ENCODE measurements around the gene DYNC1LI2. TPM values are rescaled to one million over a fixed set of nuclear protein-coding genes. Genes with fewer than 3 reads are reported as not detected.
"Not testable (repeated sequence)": the region's sequence is repeated elsewhere in the genome, so short reads cannot be mapped to it uniquely, and the experiment has no call there.

DYNC1LI2 gene
- 91.9 TPM for total RNA-seq
- polyA plus RNA-seq, result 10 to 100 TPM; 22.4 to 30.6 (median 24.4) TPM

DNA sequence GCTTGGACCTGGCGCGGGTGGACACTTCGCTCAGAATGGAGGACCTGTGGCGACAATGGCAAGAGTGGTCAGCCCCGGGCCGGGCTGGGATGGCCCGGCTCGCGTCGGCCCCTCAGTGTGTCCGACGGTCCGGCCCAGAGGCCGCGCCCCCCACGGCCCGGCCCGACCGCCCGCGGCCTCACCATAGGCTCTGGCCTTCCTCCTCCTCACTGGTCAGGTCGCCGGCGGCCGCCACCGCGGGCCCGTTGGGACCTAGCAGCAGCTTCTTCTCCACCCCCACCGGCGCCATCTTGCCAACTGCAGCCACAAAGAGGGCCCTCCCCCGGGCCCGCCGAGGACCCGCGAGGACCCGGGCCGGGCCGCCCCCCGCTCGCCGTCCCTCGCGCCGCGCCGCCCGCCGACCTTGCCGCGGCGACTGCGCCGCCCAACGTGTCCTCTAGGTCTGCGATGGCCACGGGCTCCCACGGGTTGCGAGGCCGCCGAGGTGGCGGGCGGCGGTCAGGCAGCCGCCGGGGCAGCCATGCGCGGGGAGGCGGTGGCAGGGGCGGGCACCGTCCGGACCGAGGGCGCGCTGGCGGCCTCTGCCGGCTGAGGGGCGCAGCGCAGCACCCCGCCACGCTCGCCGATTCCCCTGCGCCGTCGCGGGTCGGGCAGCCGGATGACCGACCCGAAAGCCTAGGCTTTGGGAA is at the start of gene DYNC1LI2:
TSS of gene DYNC1LI2 (minus strand) at position 307 of the 689 bp plus-strand sequence. CDS start at position 289, 18 bp downstream.
- Histone ChIP-seq H3K36me3 (ENCODE audit: control insufficient read depth, insufficient read depth, low read length) (peaks cover 25% of the 10 kb centered on the region), H3K4me3 (ENCODE audit: low read depth, low read length) (peak within 1 kb of the TSS; percentile 93), H3K9me3 (ENCODE audit: control insufficient read depth in 2 of 2, low read length in 2 of 2) (no peaks in the 10 kb centered on the region), H3K27ac (ENCODE audit: insufficient read depth, low read length, poor library complexity, severe bottlenecking) (peak within 1 kb of the TSS; percentile 66), H3K4me1 (ENCODE audit: control insufficient read depth, insufficient read depth, low read length, poor library complexity, severe bottlenecking) (peaks cover 28% of the 10 kb centered on the region), H3K27me3 (ENCODE audit: control insufficient read depth, insufficient read depth, low read length) (peaks cover 20% of the 10 kb centered on the region)
- DNase-seq (peak; percentile 73 to 86 (median 83)), ATAC-seq (ENCODE audit: low read depth in 2 of 2) (peak; percentile 94 to 95)
- peaks cover 27% of the 10 kb centered on the region for H3K27me3 Mint-ChIP-seq
- H3K36me3 Mint-ChIP-seq, result peaks cover 12% of the 10 kb centered on the region
- no peaks in the 10 kb centered on the region for H3K9me3 Mint-ChIP-seq
- H3K4me1 Mint-ChIP-seq, result peaks cover 9 to 47% (median 31%) of the 10 kb centered on the region in 4 donors
- H3K4me3 Mint-ChIP-seq, result peak within 1 kb of the TSS; percentile 77 to 97 (median 92)
- H3K27ac Mint-ChIP-seq, result peak within 1 kb of the TSS; percentile 90 to 96 (median 93)

DNA sequence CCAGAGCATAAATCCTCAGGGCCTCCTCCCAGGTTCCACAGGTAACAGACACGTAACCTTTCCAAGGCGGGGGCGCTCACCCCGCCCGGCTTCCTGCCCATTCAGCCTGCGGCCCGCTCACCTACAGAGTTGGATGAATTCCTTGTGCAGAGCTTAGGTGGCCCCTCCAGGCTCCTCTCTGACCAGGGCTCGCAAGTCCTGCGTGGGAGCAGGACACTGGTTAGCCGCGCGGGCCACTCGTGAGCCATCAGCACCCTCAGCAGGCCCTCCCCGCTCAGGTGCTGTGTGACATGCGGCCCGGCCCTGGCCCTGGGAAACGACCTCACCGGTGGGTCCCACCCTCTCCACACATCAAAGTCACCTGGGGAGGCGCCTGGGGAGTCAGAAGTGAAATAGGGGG is 49.4 kb upstream of the DYNC1LI2 start:
- H3K27ac ChIP-seq (ENCODE audit: insufficient read depth, low read length, poor library complexity, severe bottlenecking), result no peak overlapping the region
- DNase-seq (no peak), ATAC-seq (ENCODE audit: low read depth in 2 of 2) (no peak)
- Mint-ChIP-seq H3K4me3 (no peak overlapping the region), H3K36me3 (peaks cover 24% of the 10 kb centered on the region), H3K4me1 (peaks cover 0 to 5% (median 0%) of the 10 kb centered on the region in 4 donors), H3K27ac (no peak overlapping the region), H3K27me3 (no peaks in the 10 kb centered on the region), H3K9me3 (no peaks in the 10 kb centered on the region)
- peaks cover 43% of the 10 kb centered on the region for H3K36me3 ChIP-seq (ENCODE audit: control insufficient read depth, insufficient read depth, low read length)
- H3K27me3 ChIP-seq (ENCODE audit: control insufficient read depth, insufficient read depth, low read length), result no peaks in the 10 kb centered on the region
- no peaks in the 10 kb centered on the region for H3K4me1 ChIP-seq (ENCODE audit: control insufficient read depth, insufficient read depth, low read length, poor library complexity, severe bottlenecking)
- no peaks in the 10 kb centered on the region for H3K9me3 ChIP-seq (ENCODE audit: control insufficient read depth in 2 of 2, low read length in 2 of 2)
- H3K4me3 ChIP-seq (ENCODE audit: low read depth, low read length), result no peak overlapping the region

DNA sequence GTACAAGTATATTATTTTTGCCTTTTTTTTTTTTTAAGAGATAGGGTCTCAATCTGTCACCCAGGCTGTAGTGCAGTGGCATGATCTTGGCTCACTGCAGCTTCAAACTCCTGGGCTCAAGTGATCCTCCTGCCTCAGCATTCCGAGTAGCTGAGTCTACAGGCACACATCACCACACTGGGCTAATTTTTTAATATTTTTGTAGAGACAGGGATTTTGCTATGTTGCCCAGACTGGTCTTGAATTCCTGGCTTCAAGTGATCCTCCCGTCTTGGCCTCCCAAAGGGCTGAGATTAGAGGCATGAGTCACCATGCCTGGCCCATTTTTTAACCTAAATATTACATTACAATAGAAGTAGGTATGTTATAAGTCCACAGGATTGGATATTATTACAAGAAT is 46.8 kb upstream of the DYNC1LI2 start:
- no peak overlapping the region for H3K4me3 Mint-ChIP-seq
- Histone ChIP-seq H3K9me3 (ENCODE audit: control insufficient read depth in 2 of 2, low read length in 2 of 2) (no peaks in the 10 kb centered on the region), H3K4me1 (ENCODE audit: control insufficient read depth, insufficient read depth, low read length, poor library complexity, severe bottlenecking) (no peaks in the 10 kb centered on the region), H3K4me3 (ENCODE audit: low read depth, low read length) (no peak overlapping the region), H3K36me3 (ENCODE audit: control insufficient read depth, insufficient read depth, low read length) (peaks cover 19% of the 10 kb centered on the region), H3K27me3 (ENCODE audit: control insufficient read depth, insufficient read depth, low read length) (no peaks in the 10 kb centered on the region), H3K27ac (ENCODE audit: insufficient read depth, low read length, poor library complexity, severe bottlenecking) (no peak overlapping the region)
- H3K9me3 Mint-ChIP-seq, result no peaks in the 10 kb centered on the region
- H3K27me3 Mint-ChIP-seq, result no peaks in the 10 kb centered on the region
- ATAC-seq (ENCODE audit: low read depth in 2 of 2) (no peak), DNase-seq (no peak)
- H3K4me1 Mint-ChIP-seq, result peaks cover 0 to 5% (median 0%) of the 10 kb centered on the region in 4 donors
- H3K27ac Mint-ChIP-seq, result peak overlapping the region in 1 of 3 donors; percentile 34
- H3K36me3 Mint-ChIP-seq, result peaks cover 4% of the 10 kb centered on the region

DNA sequence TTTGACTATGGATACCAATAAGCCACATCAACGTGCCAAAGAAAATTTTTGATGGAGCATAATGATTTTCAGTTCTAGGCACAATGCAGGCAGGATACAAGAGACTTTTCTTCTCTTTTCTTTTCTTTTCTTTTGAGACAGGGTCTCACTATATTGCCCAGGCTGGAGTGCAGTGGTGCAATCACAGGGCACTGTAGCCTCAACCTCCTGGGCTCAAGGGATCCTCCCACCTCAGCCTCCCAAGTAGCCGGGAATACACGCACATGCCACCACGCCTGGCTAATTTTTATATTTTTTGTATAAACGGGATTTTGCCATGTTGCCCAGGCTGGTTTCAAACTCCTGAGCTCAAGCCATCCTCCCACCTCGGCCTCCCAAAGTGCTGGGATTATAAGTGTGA is 42.6 kb upstream of the DYNC1LI2 start:
- not testable (repeated sequence) for H3K9me3 Mint-ChIP-seq; H3K4me1 ChIP-seq (ENCODE audit: control insufficient read depth, insufficient read depth, low read length, poor library complexity, severe bottlenecking); ATAC-seq (ENCODE audit: low read depth in 2 of 2); DNase-seq; H3K27ac Mint-ChIP-seq; H3K4me3 ChIP-seq (ENCODE audit: low read depth, low read length); H3K9me3 ChIP-seq (ENCODE audit: control insufficient read depth in 2 of 2, low read length in 2 of 2); H3K4me1 Mint-ChIP-seq; H3K4me3 Mint-ChIP-seq; H3K27me3 Mint-ChIP-seq; H3K27ac ChIP-seq (ENCODE audit: insufficient read depth, low read length, poor library complexity, severe bottlenecking); H3K36me3 Mint-ChIP-seq; H3K36me3 ChIP-seq (ENCODE audit: control insufficient read depth, insufficient read depth, low read length); H3K27me3 ChIP-seq (ENCODE audit: control insufficient read depth, insufficient read depth, low read length)

DNA sequence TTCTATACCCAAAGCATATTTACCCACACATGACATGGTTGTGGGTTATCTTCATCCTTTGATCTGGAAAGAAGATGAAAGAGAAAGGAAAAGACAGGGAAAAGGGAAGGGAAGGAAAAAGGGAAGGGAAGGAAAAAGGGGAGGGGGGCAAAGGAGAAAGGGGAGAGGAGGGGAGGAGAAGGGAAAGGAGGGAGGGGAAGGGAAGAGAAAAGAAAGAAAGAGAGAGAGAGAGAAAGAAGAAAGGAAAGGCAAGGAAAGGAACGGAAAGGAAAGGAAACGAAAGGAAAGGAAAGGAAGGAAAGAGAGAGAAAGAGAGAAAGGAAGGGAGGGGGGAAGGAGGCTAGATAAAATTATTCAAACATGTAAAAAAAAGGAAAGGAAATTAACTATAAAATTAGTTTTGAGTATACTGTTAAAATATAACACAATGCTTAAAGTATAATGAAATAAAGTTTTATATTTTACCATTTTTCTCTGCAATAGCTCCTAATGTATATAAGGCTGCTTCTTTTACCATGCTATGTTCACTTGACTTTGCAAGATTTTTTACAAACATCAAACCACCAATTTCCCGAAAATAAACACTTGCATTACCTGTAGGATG is 38.8 kb upstream of the DYNC1LI2 start:
- DNase-seq (no peak), ATAC-seq (ENCODE audit: low read depth in 2 of 2) (no peak)
- Histone ChIP-seq H3K4me3 (ENCODE audit: low read depth, low read length) (no peak overlapping the region), H3K9me3 (ENCODE audit: control insufficient read depth in 2 of 2, low read length in 2 of 2) (no peaks in the 10 kb centered on the region), H3K36me3 (ENCODE audit: control insufficient read depth, insufficient read depth, low read length) (no peaks in the 10 kb centered on the region), H3K27ac (ENCODE audit: insufficient read depth, low read length, poor library complexity, severe bottlenecking) (no peak overlapping the region), H3K27me3 (ENCODE audit: control insufficient read depth, insufficient read depth, low read length) (peaks cover 6% of the 10 kb centered on the region), H3K4me1 (ENCODE audit: control insufficient read depth, insufficient read depth, low read length, poor library complexity, severe bottlenecking) (no peaks in the 10 kb centered on the region)
- Mint-ChIP-seq H3K4me3 (no peak overlapping the region), H3K4me1 (no peaks in the 10 kb centered on the region), H3K27me3 (no peaks in the 10 kb centered on the region), H3K27ac (no peak overlapping the region), H3K9me3 (no peaks in the 10 kb centered on the region), H3K36me3 (no peaks in the 10 kb centered on the region)

DNA sequence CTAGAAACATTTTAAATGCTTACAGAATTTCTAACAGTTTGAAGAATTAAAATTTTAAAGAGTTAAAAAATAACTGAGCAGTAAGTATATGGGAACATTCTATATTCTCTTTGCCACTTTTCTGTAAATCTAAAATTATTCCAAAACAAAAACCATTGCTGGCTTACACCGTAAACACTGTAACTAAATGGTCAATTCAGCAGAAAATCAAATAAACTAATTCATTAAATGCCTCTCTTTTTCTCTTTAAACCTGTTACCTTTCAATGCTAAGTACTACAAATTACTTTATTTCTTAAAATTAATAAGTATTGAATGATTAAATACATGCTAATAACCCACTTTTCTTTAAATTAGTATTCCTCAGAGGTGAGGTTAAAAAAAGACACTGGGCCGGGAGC is 36.0 kb upstream of the DYNC1LI2 start:
- ATAC-seq (ENCODE audit: low read depth in 2 of 2), result no peak
- peaks cover 6% of the 10 kb centered on the region for H3K27me3 ChIP-seq (ENCODE audit: control insufficient read depth, insufficient read depth, low read length)
- no peaks in the 10 kb centered on the region for H3K27me3 Mint-ChIP-seq

DNA sequence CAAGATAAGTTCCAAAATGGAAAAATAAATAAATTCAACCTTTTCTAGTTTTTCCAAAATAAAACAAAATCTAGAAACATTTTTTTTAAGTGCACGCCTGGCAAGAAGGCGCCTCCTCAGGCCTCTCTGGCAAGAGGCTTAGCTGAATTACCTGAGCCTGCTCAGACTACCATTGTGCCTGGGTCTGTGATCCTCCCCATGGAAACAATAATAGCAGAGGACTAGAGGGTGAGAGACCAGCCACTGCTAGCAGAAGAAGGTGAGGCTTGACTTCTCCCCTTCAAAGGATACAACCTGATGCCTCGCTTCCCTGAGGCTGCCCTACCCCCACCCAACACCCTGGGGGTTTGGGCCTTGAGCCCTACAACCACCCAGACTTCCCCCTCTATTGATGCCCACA is 35.1 kb upstream of the DYNC1LI2 start:
- Histone ChIP-seq H3K4me3 (ENCODE audit: low read depth, low read length) (no peak overlapping the region), H3K4me1 (ENCODE audit: control insufficient read depth, insufficient read depth, low read length, poor library complexity, severe bottlenecking) (no peaks in the 10 kb centered on the region)
- no peak for ATAC-seq (ENCODE audit: low read depth in 2 of 2)

More for the DNA sequence above, 36.0 kb upstream of the DYNC1LI2 start:
- Mint-ChIP-seq H3K36me3 (no peaks in the 10 kb centered on the region), H3K27ac (no peak overlapping the region), H3K4me3 (no peak overlapping the region), H3K9me3 (no peaks in the 10 kb centered on the region), H3K4me1 (no peaks in the 10 kb centered on the region)
- Histone ChIP-seq H3K4me1 (ENCODE audit: control insufficient read depth, insufficient read depth, low read length, poor library complexity, severe bottlenecking) (no peaks in the 10 kb centered on the region), H3K9me3 (ENCODE audit: control insufficient read depth in 2 of 2, low read length in 2 of 2) (no peaks in the 10 kb centered on the region), H3K4me3 (ENCODE audit: low read depth, low read length) (no peak overlapping the region), H3K27ac (ENCODE audit: insufficient read depth, low read length, poor library complexity, severe bottlenecking) (no peak overlapping the region), H3K36me3 (ENCODE audit: control insufficient read depth, insufficient read depth, low read length) (no peaks in the 10 kb centered on the region)
- no peak for DNase-seq

DNA sequence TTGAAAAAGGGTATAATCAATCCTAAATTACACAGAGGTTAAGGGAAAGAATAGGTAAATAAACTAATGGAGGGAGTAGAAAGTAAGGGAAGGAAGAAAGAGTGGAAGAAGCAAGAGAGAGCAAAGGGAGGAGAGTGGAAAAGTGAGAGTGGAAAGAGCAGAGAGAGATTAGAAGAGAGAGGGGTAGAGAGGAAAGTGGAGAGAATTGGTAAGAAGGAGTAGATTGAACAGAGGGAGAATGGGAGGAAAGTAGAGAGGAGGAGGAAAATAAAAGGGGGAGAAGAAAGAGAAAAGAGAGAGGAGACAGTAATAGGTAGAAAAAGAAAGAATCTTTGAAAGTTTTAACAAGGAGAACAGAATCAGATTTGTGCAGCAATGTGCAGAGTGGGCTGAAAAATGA is 25.0 kb upstream of the DYNC1LI2 start:
- no peaks in the 10 kb centered on the region for H3K27me3 Mint-ChIP-seq

More for the DNA sequence above, 35.1 kb upstream of the DYNC1LI2 start:
- no peak overlapping the region for H3K27ac ChIP-seq (ENCODE audit: insufficient read depth, low read length, poor library complexity, severe bottlenecking)
- Mint-ChIP-seq H3K27ac (no peak overlapping the region), H3K9me3 (no peaks in the 10 kb centered on the region), H3K27me3 (no peaks in the 10 kb centered on the region), H3K4me1 (no peaks in the 10 kb centered on the region), H3K4me3 (no peak overlapping the region), H3K36me3 (no peaks in the 10 kb centered on the region)
- peaks cover 6% of the 10 kb centered on the region for H3K27me3 ChIP-seq (ENCODE audit: control insufficient read depth, insufficient read depth, low read length)
- H3K9me3 ChIP-seq (ENCODE audit: control insufficient read depth in 2 of 2, low read length in 2 of 2), result no peaks in the 10 kb centered on the region
- no peak for DNase-seq
- no peaks in the 10 kb centered on the region for H3K36me3 ChIP-seq (ENCODE audit: control insufficient read depth, insufficient read depth, low read length)

More for the DNA sequence above, 25.0 kb upstream of the DYNC1LI2 start:
- no peaks in the 10 kb centered on the region for H3K4me1 ChIP-seq (ENCODE audit: control insufficient read depth, insufficient read depth, low read length, poor library complexity, severe bottlenecking)
- no peaks in the 10 kb centered on the region for H3K9me3 ChIP-seq (ENCODE audit: control insufficient read depth in 2 of 2, low read length in 2 of 2)
- no peak overlapping the region for H3K27ac Mint-ChIP-seq
- DNase-seq, result no peak
- H3K27ac ChIP-seq (ENCODE audit: insufficient read depth, low read length, poor library complexity, severe bottlenecking), result no peak overlapping the region
- no peak overlapping the region for H3K4me3 Mint-ChIP-seq
- H3K27me3 ChIP-seq (ENCODE audit: control insufficient read depth, insufficient read depth, low read length), result no peaks in the 10 kb centered on the region
- no peaks in the 10 kb centered on the region for H3K36me3 ChIP-seq (ENCODE audit: control insufficient read depth, insufficient read depth, low read length)
- H3K4me3 ChIP-seq (ENCODE audit: low read depth, low read length), result no peak overlapping the region
- no peaks in the 10 kb centered on the region for H3K4me1 Mint-ChIP-seq
- peaks cover 9% of the 10 kb centered on the region for H3K36me3 Mint-ChIP-seq
- ATAC-seq (ENCODE audit: low read depth in 2 of 2), result no peak
- H3K9me3 Mint-ChIP-seq, result peaks cover 0 to 3% (median 0%) of the 10 kb centered on the region in 7 donors

Measured in CD4-positive, CD25-positive, alpha-beta regulatory T cell (primary cell).